HEK293 (cell line): Measurements from ENCODE around the gene TYMS.
A peak's percentile ranks its signal among the peaks of the same experiment; 100 is the strongest.

ENCODE experiments used
- CTCF ChIA-PET: fragments of 350-600 bp; formaldehyde crosslinking; extraction: SDS; loops from one replicate; lab custom pipeline; 2021; ENCODE audit warnings: antibody characterized with exemption; lab: Yijun Ruan, JAX
- POLR2A ChIA-PET: fragments of 300-600 bp; formaldehyde crosslinking; extraction: SDS; loops from one replicate; lab custom pipeline; 2020; ENCODE audit warnings: antibody characterized with exemption, inconsistent platforms; lab: Yijun Ruan, JAX
- H3K27ac ChIP-seq: fragments of 200-500 bp; sonication (Bioruptor generic); 2 replicates; pipeline ENCODE4 v1.5.1; 2014; ENCODE audit warnings: low read depth, low read length, control low read depth, inconsistent platforms; ENCODE audit errors: extremely low read depth
- H3K36me3 ChIP-seq, 2 experiments: fragments of 200-500 bp in 1 of 2; sonication (Bioruptor generic) in 1 of 2; 1 replicate in 1 of 2; 2 replicates in 1 of 2; pipeline ENCODE4 v1.5.1; 2014 to 2017; ENCODE audit warnings: inconsistent platforms in 2 of 2, low read length in 2 of 2; ENCODE audit not compliant: control insufficient read depth in 2 of 2, insufficient read depth in 1 of 2
- H3K4me1 ChIP-seq: fragments of 200-500 bp; sonication (Bioruptor generic); 2 replicates; pipeline ENCODE4 v1.5.1; 2014; ENCODE audit warnings: mild to moderate bottlenecking, low read length, inconsistent platforms; ENCODE audit not compliant: control insufficient read depth, insufficient read depth
- H3K4me3 ChIP-seq: 2 replicates; pipeline ENCODE4 v1.5.1; 2011; ENCODE audit warnings: low read depth, mild to moderate bottlenecking, control low read depth, low read length, moderate library complexity
- H3K9me3 ChIP-seq: fragments of 200-500 bp; sonication (Bioruptor generic); 2 replicates; pipeline ENCODE4 v1.5.1; 2014; ENCODE audit warnings: low read depth, low read length, inconsistent platforms; ENCODE audit not compliant: control insufficient read depth, insufficient read depth
- SP2 ChIP-seq: fragments of 450-650 bp; formaldehyde crosslinking; IDR thresholded peaks from 2 replicates; pipeline ENCODE4 v1.5.1; 2016; ENCODE audit warnings: missing biosample characterization, missing genetic modification characterization
- ZNF112 ChIP-seq: fragments of 450-650 bp; formaldehyde crosslinking; IDR thresholded peaks from 2 replicates; pipeline ENCODE4 v1.5.0; 2017; ENCODE audit warnings: missing biosample characterization, missing genetic modification characterization
- ZNF146 ChIP-seq: fragments of 450-650 bp; formaldehyde crosslinking; IDR thresholded peaks from 2 replicates; pipeline ENCODE4 v1.5.1; 2016; ENCODE audit warnings: missing biosample characterization, missing genetic modification characterization
- ZNF266 ChIP-seq: fragments of 450-650 bp; formaldehyde crosslinking; IDR thresholded peaks from 2 replicates; pipeline ENCODE4 v1.5.1; 2016; ENCODE audit warnings: missing biosample characterization, missing genetic modification characterization, low read depth
- ZNF366 ChIP-seq: fragments of 450-650 bp; formaldehyde crosslinking; conservative IDR thresholded peaks from 2 replicates; pipeline ENCODE4 v1.5.1; 2016; ENCODE audit warnings: missing biosample characterization, missing genetic modification characterization
- ZNF645 ChIP-seq: fragments of 450-650 bp; formaldehyde crosslinking; IDR thresholded peaks from 2 replicates; pipeline ENCODE4; 2016; ENCODE audit warnings: missing biosample characterization, missing genetic modification characterization
- ZNF704 ChIP-seq: fragments of 450-650 bp; formaldehyde crosslinking; IDR thresholded peaks from 2 replicates; pipeline ENCODE4 v1.5.1; 2016; ENCODE audit warnings: missing biosample characterization, missing genetic modification characterization
- ZNF76 ChIP-seq: fragments of 450-650 bp; formaldehyde crosslinking; IDR thresholded peaks from 2 replicates; pipeline ENCODE4; 2016; ENCODE audit warnings: low read depth, missing biosample characterization, missing genetic modification characterization, borderline replicate concordance
- ZNF830 ChIP-seq: fragments of 450-650 bp; IDR thresholded peaks from 2 replicates; pipeline ENCODE4 v1.5.0; 2018; ENCODE audit warnings: missing biosample characterization, missing genetic modification characterization, low read depth, mild to moderate bottlenecking, moderate library complexity
- ZSCAN23 ChIP-seq: fragments of 450-650 bp; formaldehyde crosslinking; IDR thresholded peaks from 2 replicates; pipeline ENCODE4 v1.5.1; 2016; ENCODE audit warnings: missing biosample characterization, missing genetic modification characterization
- TF ChIP-seq, protein P1 (sequence below): fragments of 450-650 bp; formaldehyde crosslinking; IDR thresholded peaks from 2 replicates; pipeline ENCODE4 v1.5.1; 2016; ENCODE audit warnings: missing biosample characterization, missing genetic modification characterization, low read depth
- TF ChIP-seq, protein P2 (sequence below): fragments of 450-650 bp; formaldehyde crosslinking; IDR thresholded peaks from 2 replicates; pipeline ENCODE4 v1.5.1; 2016; ENCODE audit warnings: missing biosample characterization, missing genetic modification characterization

TYMS gene

DNA sequence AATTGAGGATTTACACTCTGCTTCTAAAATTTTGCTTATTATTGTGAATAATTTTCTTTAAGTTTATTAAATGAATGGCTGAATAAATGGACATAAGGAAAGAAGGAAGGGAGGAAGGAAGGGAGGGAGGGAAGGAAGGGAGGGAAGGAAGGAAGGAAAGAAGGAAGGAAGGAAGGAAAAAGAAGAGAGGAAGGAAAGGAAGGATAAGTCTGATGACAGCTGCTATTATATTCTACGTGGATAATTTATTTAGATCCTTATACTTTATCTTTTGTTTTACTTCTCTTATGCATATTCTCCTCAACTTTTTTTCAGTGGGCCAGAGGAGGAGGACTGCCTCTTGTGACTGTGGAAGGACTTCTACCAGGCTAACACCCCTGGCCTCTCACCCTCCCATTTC lies 43.3 kb upstream of the TYMS start:
- no peak overlapping the region for H3K4me3 ChIP-seq
- POLR2A ChIA-PET = no interaction called here
- no peaks in the 10 kb centered on the region for H3K36me3 ChIP-seq
- no peak overlapping the region for H3K27ac ChIP-seq
- no peaks in the 10 kb centered on the region for H3K9me3 ChIP-seq
- TF ChIP-seq ZNF366 (tag by site-specific recombination) = peak; percentile 71
- TF ChIP-seq ZNF830 (tag by site-specific recombination) = no peak
- no peak for TF ChIP-seq ZNF704
- TF ChIP-seq ZNF266 (tag by site-specific recombination) = no peak
- no peaks in the 10 kb centered on the region for H3K4me1 ChIP-seq
- CTCF ChIA-PET = interaction anchor here (0.5 to 4.0 kb wide), 9 partner anchors 10 to 346 kb away, joined by 3 to 31 read pairs (median 4); partner anchors contain the start of genes CLUL1 and THOC1

GRCh38 chr18:615092-615521 lies 42.3 kb upstream of the TYMS start:
- no peaks in the 10 kb centered on the region for H3K4me1 ChIP-seq
- H3K4me3 ChIP-seq = no peak overlapping the region
- H3K9me3 ChIP-seq = no peaks in the 10 kb centered on the region
- no peaks in the 10 kb centered on the region for H3K36me3 ChIP-seq
- TF ChIP-seq, protein P1, sequence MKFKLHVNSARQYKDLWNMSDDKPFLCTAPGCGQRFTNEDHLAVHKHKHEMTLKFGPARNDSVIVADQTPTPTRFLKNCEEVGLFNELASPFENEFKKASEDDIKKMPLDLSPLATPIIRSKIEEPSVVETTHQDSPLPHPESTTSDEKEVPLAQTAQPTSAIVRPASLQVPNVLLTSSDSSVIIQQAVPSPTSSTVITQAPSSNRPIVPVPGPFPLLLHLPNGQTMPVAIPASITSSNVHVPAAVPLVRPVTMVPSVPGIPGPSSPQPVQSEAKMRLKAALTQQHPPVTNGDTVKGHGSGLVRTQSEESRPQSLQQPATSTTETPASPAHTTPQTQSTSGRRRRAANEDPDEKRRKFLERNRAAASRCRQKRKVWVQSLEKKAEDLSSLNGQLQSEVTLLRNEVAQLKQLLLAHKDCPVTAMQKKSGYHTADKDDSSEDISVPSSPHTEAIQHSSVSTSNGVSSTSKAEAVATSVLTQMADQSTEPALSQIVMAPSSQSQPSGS = peak; percentile 78
- no peak for TF ChIP-seq ZNF112
- POLR2A ChIA-PET = interaction anchor here (1.2 kb wide), 1 partner anchor 347 kb away, joined by 4 read pairs; the partner anchor contains the start of gene THOC1
- no peak overlapping the region for H3K27ac ChIP-seq
- CTCF ChIA-PET = interaction anchor here (0.6 to 4.0 kb wide), 16 partner anchors 11 to 347 kb away, joined by 3 to 31 read pairs (median 6); partner anchors contain the start of genes CLUL1 and THOC1

- CTCF ChIA-PET = interaction anchor here (0.7 to 4.0 kb wide), 19 partner anchors 10 to 347 kb away, joined by 3 to 31 read pairs (median 4); partner anchors contain the start of genes CLUL1 and COLEC12
These were observed 41.7 kb upstream of the TYMS start for GRCh38 chr18:615773-616172.

More at GRCh38 chr18:615773-616172, 41.7 kb upstream of the TYMS start:
- Histone ChIP-seq H3K4me1 (no peaks in the 10 kb centered on the region), H3K36me3 (no peaks in the 10 kb centered on the region), H3K9me3 (no peaks in the 10 kb centered on the region), H3K4me3 (no peak overlapping the region), H3K27ac (no peak overlapping the region)
- TF ChIP-seq ZNF645 = no peak
- no peak for TF ChIP-seq SP2 (tag by site-specific recombination)
- no peak for TF ChIP-seq ZNF76 (tag by site-specific recombination)
- no peak for TF ChIP-seq ZNF146 (tag by site-specific recombination)
- TF ChIP-seq ZSCAN23 (tag by site-specific recombination) = no peak
- TF ChIP-seq, protein P2, sequence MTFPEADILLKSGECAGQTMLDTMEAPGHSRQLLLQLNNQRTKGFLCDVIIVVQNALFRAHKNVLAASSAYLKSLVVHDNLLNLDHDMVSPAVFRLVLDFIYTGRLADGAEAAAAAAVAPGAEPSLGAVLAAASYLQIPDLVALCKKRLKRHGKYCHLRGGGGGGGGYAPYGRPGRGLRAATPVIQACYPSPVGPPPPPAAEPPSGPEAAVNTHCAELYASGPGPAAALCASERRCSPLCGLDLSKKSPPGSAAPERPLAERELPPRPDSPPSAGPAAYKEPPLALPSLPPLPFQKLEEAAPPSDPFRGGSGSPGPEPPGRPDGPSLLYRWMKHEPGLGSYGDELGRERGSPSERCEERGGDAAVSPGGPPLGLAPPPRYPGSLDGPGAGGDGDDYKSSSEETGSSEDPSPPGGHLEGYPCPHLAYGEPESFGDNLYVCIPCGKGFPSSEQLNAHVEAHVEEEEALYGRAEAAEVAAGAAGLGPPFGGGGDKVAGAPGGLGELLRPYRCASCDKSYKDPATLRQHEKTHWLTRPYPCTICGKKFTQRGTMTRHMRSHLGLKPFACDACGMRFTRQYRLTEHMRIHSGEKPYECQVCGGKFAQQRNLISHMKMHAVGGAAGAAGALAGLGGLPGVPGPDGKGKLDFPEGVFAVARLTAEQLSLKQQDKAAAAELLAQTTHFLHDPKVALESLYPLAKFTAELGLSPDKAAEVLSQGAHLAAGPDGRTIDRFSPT (tag by site-specific recombination) = no peak
- POLR2A ChIA-PET = interaction anchor here (1.2 kb wide), 1 partner anchor 348 kb away, joined by 4 read pairs; the partner anchor contains the start of gene THOC1
